Suppressor macrophage treated with lipopolysaccharide for 1 hour (primary cell): Measurements from ENCODE around the gene TCFL5.
A peak's percentile ranks its signal among the peaks of the same experiment; 100 is the strongest.

Experiments
- DNase-seq, 3 donors: peaks; one replicate each; pipeline ENCODE4 v3.0.0-alpha.2; 2020 to 2022

The TCFL5 gene

DNA sequence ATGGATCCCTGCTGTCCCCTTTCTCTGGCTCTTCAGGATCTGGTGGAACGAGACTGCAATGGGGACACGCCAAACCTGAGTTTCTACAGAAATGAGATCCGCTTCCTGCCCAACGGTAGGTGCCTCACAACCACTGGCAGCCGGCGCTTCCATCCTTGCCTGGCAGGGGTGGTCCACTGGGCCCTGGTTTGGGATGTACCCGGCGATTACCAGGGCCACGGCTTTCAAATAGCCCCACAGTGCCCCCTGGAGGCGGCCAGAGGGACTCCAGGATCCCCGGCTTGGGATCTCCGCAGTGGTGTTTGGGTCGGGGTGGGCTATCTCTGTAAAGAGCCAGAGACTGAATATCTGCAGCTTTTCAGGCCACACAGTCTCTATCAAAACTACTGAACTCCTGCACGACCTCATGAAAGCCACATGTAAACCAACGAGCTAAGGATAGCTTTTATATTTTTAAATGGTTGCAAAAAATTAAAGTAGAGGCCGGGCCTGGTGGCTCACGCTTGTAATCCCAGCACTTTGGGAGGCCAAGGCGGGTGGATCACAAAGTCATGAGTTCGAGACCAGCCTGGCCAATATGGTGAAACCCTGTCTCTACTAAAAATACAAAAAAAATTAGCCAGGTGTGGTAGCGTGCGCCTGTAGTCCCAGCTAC lies 53.3 kb downstream of the TCFL5 start:
- peak; percentile 70 to 87 (median 82) for DNase-seq

GRCh38 chr20:62807444-62808210 lies 54.0 kb downstream of the TCFL5 start:
- DNase-seq = no peak

GRCh38 chr20:62806383-62807050 lies 55.1 kb downstream of the TCFL5 start:
- DNase-seq = no peak

DNA sequence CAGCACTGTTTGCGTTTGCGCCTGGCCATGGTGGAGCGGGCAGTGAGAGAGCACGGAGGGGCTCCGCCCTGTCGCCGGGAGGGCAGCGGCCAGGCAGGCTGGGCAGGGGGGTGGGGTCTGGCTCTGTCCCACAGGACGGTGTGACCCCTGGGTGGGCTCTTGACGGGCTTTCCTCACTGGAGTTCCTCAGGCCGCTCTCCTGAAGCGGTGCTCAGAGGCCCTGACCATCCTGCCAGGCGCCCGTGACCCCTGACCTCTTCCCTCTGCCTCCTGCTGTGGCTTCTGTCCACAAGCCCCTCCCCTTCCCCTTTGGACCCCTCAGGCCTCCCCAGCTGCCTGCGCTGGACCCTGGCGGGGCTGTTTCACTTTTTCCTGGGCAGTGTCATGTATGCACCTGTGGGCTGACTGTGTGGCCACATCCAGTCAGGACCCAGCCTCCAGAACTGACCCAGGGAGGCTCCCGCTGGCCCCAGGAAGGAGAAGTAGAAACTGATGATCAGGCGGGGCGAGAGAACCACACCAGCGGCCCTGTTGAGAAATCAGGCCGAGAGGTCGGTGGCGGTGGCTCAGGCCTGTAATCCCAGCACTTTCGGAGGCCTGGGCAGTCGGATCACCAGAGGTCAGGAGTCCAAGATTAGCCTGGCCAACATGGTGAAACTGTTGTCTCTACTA lies 55.8 kb downstream of the TCFL5 start:
- DNase-seq = peak; percentile 85 to 87 (median 87)

- peak in 2 of 3 donors; percentile 22 to 50 for DNase-seq
Measured at GRCh38 chr20:62805155-62805710, 56.4 kb downstream of the TCFL5 start.

DNA sequence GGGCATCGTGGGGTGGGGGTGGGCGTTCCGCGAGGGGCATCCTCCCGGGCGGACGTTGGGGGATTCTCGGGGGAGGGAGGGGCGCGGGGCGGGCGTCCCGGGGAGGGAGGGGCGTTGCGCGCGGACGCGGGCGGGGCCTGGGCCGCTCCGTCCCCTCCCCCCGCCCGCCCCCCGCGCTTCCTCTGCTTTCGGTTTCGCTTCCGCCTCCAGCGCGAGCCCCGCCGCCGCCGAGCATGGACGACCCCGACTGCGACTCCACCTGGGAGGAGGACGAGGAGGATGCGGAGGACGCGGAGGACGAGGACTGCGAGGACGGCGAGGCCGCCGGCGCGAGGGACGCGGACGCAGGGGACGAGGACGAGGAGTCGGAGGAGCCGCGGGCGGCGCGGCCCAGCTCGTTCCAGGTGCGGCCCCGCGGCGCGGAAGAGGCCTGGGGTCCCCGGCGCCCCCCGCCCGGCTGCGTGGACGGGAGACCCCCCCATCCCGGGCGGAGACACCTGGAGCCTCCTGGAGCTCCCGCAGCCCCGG lies 56.9 kb downstream of the TCFL5 start, which contains the start of gene OGFR:
TSS of gene OGFR (plus strand) at position 209 of the 528 bp plus-strand sequence. CDS start at position 234, 25 bp downstream.
- peak; percentile 60 to 89 (median 71) for DNase-seq

DNA sequence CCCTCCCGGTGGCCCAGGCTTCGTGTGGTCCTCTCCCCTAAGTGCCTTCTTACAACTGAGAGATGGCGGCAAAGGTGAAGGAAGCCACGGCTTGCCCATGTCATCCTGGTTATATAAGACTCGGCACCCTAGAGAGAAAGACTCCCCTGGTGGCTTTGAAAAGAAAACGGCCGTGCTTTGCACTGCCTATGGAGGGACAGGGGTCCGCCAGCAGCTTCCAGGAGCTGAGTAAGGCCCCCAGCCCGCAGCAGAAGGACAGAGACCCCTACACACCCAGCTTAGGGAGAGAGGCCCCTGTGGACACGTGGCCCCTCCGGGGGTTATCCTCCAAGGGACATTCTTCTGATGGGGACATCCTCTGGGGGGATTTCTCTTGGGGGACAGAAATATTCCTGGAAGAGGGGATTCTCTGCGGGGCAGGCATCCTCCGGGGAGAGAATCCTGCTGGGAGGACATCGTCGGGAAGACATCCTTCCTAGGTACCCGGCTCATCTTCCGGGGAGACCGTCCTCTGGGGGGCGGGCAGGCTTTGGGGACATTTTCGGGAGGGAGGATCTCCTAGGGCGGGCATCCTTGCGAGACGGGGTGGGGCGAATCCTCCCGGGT lies 57.5 kb downstream of the TCFL5 start:
- DNase-seq = no peak

- DNase-seq = no peak
Measured at GRCh38 chr20:62802026-62802712, 59.5 kb downstream of the TCFL5 start.

GRCh38 chr20:62801284-62802010 lies 60.2 kb downstream of the TCFL5 start:
- no peak for DNase-seq

DNA sequence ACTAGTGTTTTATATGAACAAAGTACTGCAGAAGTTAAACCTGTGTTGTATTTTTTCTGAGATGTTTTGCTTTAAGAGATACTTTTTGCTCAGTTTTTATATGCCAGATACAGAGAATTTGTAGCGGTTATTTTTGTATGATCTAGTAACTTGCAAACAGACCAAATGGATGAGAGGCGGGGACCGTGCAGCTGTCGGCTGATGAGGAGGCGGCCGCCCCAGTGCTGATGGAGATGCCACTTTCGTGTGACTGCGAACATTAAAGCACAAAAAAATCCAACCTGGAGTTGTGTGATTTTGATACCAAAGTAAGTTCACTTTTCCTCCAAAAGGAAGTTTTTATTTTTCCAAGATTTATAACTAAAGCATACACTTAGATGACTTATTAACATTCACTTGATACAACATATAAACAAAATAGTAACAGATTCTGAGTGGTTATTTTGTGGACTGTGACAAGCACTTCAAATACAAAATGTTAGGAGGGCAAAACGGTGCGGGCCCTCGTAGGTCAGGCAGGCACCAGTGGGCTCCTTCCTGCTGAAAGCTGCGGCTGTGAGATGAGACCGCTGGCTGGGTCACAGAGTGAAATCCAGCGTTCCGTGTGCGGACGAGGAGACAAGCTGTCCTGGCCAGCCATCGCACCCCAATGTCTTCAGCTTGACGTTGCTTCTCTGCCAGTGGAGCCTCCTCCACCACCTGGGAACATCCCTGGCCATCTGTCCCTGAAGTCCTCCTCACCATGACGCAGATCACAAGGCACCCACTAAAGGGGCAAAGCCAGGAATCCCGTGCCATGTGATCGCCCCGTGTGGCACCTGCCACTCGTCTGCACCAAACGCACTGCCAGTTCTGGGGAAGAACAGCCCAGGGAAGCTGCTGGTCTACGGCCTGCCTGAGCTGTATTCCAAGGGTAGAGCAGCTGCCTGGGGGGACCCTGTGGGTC lies 61.0 kb downstream of the TCFL5 start:
- no peak for DNase-seq

GRCh38 chr20:62799873-62800272 lies 61.7 kb downstream of the TCFL5 start:
- DNase-seq = no peak

DNA sequence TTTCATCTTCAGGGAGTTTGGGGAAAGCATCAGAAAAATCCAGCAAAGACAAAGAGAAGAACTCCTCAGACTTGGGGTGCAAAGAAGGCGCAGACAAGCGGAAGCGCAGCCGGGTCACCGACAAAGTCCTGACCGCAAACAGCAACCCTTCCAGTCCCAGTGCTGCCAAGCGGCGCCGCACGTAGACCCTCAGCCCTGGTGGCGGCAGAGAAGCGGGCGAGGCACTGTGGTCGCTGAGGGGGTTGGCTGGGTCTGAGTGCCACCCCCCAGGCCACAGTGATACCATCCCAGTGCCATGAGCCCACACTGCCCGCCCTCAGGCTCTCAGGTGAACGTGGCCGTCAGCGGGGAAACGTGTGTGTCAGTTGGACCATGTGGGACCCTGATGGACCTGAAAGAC lies 62.2 kb downstream of the TCFL5 start:
- no peak for DNase-seq

GRCh38 chr20:62799036-62799435 lies 62.6 kb downstream of the TCFL5 start:
- DNase-seq = no peak

DNA sequence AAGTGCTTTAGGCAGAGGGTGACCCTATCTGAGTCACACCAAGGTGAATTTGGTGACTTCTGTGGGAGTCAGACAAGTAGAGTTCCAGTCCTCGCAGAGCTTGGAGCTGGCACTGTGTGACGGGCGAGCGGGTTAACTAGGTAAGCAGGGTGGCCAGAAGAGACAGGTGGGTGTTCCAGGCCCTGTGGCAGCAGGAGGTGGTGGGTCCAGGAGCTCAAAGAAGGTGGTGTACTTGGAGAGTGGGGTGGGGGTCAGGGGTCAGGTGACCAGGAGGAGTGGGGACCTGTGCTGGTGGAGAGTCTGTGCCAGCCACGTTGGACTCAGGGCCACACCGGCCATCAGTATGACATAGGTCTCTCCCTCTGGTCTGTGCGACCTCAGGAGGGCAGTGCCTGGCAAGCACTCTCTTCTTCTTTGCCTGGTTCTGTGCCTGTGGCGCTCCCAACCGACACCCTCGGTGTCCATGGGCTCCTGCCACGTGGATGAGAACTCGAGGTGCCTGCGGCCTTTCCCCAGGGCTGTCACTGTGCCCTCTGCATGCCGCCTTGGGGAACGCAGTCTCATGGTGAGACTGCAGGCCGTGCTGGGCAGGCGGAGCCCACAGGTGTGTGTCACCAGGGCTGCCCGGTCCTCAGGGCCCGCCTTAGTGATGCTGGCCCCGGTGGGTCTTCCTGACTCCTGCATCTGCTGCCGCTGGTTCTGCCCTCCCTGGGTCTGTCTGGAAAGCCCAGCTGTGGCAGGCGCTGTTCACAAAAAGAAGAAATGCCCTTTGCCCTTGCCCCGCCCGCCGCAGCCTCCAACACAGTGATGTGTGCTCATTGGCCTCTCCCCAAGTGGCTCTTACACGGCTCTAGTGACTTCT lies 63.7 kb downstream of the TCFL5 start:
- peak in 1 of 3 donors; percentile 27 for DNase-seq

- DNase-seq = no peak
Measured at GRCh38 chr20:62796699-62797491, 64.7 kb downstream of the TCFL5 start.

- DNase-seq = peak; percentile 50 to 65 (median 57)
Measured at GRCh38 chr20:62795023-62795761, 66.4 kb downstream of the TCFL5 start.
